ENCODE data around the gene HFE.
"Not testable (repeated sequence)": the region's sequence is repeated elsewhere in the genome, so short reads cannot be mapped to it uniquely, and the experiment has no call there.

Gene HFE

GRCh38 chr6:26052762-26053250, 34.4 kb upstream of the HFE start:
- H3K27me3 ChIP-seq (ENCODE audit: insufficient read depth, low read length); H3K4me3 ChIP-seq (ENCODE audit: low read length); H3K9me3 ChIP-seq (ENCODE audit: insufficient read depth, low read depth, low read length); H3K9ac ChIP-seq (ENCODE audit: low read depth, low read length); H3K36me3 ChIP-seq (ENCODE audit: insufficient read depth, low read length); H3K27ac ChIP-seq (ENCODE audit: low read depth, low read length): not testable (repeated sequence)
- H3K4me1 ChIP-seq (ENCODE audit: insufficient read depth, low read length) = peaks cover 29% of the 10 kb centered on the region
- 98% methylated on average over 18 of the region's 18 CpGs for WGBS

GRCh38 chr6:26053992-26054780, 33.0 kb upstream of the HFE start:
- Histone ChIP-seq H3K27ac (ENCODE audit: low read depth, low read length) (peak overlapping the region; percentile 97), H3K4me1 (ENCODE audit: insufficient read depth, low read length) (peaks cover 26% of the 10 kb centered on the region), H3K9me3 (ENCODE audit: insufficient read depth, low read depth, low read length) (no peaks in the 10 kb centered on the region), H3K36me3 (ENCODE audit: insufficient read depth, low read length) (no peaks in the 10 kb centered on the region), H3K4me3 (ENCODE audit: low read length) (peak overlapping the region; percentile 82), H3K27me3 (ENCODE audit: insufficient read depth, low read length) (no peaks in the 10 kb centered on the region), H3K9ac (ENCODE audit: low read depth, low read length) (peak overlapping the region; percentile 97)
- WGBS = 36% methylated on average over 6 of the region's 8 CpGs

DNA sequence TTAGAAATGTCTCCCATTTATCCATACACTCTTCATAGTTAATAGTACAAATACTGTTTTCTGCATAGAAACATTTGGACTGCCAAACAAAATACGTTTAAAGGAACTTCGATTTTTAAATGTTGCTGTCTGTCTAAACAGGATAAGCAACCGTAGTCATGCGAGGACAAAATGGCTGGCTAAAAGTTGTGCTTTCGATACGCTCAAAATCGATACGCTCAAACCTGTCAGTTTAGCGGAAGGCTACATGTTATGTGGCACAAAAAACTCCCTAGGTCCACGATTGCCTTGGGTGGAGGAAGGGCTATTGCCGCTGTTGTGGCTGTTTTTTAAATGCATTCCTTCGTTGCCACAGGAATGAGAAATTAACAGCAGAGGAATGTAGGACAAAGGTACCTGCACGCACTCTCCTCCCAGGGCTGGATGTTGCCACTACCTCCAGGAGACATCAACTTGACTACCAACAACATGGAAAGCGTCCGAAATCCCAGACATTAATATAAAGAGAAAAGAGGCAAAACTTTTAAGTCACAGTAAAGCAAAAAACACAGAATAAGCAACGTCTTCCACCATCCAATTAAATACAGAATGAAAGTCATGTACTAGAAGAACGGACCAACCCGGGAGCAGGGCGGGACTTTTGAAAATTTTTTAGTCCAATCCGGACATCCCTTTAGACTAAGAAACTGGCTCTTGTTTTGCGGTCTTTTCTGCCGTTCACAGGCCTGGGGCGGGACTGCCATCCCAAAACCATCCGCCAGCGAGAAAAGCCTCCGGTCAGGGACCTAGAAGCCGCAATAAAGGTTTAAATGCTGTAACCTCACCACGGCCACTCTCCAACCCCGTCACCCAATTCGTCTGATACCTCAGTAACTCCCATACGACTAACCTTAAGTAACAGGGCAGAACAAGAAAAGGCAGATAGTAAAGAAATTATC, 32.2 kb upstream of the HFE start:
- Histone ChIP-seq H3K4me1 (ENCODE audit: insufficient read depth, low read length) (peaks cover 26% of the 10 kb centered on the region), H3K9me3 (ENCODE audit: insufficient read depth, low read depth, low read length) (no peaks in the 10 kb centered on the region), H3K27ac (ENCODE audit: low read depth, low read length) (peak overlapping the region; percentile 97), H3K4me3 (ENCODE audit: low read length) (peak overlapping the region; percentile 82), H3K9ac (ENCODE audit: low read depth, low read length) (peak overlapping the region; percentile 97), H3K36me3 (ENCODE audit: insufficient read depth, low read length) (no peaks in the 10 kb centered on the region), H3K27me3 (ENCODE audit: insufficient read depth, low read length) (no peaks in the 10 kb centered on the region)
- under 1% methylated on average over 31 of the region's 31 CpGs for WGBS

DNA sequence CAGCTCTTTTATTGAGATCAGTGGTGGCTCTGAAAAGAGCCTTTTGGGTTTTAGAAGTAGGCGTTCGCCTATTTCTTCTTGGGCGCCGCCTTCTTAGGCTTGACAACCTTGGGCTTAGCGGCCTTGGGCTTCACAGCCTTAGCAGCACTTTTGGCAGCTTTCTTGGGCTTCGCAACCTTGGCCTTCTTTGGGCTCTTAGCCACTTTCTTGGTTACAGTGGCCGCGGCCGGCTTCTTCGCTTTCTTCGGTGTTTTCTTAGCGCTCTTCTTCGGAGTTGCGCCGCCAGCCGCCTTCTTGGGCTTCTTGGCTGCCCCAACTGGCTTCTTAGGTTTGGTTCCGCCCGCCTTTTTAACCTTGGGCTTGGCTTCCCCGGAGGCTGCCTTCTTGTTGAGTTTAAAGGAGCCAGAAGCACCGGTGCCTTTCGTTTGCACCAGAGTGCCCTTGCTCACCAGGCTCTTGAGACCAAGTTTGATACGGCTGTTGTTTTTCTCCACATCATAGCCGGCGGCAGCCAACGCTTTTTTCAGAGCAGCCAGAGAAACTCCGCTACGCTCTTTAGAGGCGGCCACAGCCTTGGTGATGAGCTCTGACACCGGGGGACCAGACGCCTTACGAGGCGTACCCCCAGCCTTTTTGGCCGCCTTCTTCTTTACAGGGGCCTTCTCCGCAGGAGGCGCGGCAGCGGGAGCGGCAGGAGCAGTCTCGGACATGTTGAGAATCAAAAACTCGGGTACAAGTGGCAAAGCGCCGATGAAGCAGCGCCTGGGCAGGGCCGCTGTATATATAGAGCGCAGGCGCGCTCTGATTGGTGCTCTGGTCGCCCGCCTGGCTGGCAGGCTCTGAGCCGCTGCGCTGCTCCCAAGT, 31.3 kb upstream of the HFE start:
- H3K27ac ChIP-seq (ENCODE audit: low read depth, low read length) = peak overlapping the region; percentile 97
- H3K9me3 ChIP-seq (ENCODE audit: insufficient read depth, low read depth, low read length) = no peaks in the 10 kb centered on the region
- no peaks in the 10 kb centered on the region for H3K27me3 ChIP-seq (ENCODE audit: insufficient read depth, low read length)
- H3K9ac ChIP-seq (ENCODE audit: low read depth, low read length) = peak overlapping the region; percentile 97
- peaks cover 26% of the 10 kb centered on the region for H3K4me1 ChIP-seq (ENCODE audit: insufficient read depth, low read length)
- H3K36me3 ChIP-seq (ENCODE audit: insufficient read depth, low read length) = no peaks in the 10 kb centered on the region
- H3K4me3 ChIP-seq (ENCODE audit: low read length) = peak overlapping the region; percentile 82
- WGBS = under 1% methylated on average over 51 of the region's 51 CpGs

DNA sequence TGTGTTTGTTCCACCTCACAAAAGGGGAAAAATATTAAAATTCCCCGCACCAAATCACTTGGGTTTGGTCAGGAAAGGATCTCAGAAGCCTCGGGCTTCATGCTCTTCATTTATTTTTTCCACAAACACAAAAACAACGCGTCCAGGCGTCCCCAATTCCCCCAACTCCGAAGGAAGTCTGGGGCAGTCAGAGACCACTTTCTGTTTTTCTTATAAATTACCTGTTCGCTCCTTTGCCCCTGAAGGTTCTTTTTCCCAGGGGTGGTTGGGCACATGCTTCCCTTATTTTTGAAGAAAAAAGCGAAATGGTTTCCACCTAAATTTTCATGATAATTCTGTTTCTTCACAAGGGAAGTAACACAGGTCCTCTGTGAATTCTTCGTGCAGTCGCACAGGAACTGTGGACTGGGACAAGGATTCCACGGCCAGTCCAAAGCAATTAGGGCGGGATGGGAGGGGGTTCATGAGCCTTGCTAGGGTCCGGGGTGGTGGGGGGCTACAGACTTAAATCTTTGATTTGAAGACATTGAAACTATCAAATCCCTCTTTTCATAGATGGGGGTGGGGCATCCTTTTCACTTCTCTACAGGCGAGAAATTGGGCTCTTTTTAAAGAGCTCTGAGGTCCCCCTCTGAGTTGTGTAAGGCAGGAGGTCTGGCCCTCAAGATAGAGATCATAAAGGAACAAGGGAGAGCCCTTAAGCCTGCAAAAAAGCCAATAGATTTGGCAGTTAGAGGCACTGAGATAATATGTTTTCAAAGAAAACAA, 30.5 kb upstream of the HFE start:
- H3K9me3 ChIP-seq (ENCODE audit: insufficient read depth, low read depth, low read length) = no peaks in the 10 kb centered on the region
- WGBS = 2% methylated on average over 13 of the region's 14 CpGs
- H3K4me3 ChIP-seq (ENCODE audit: low read length) = peak overlapping the region; percentile 82
- H3K4me1 ChIP-seq (ENCODE audit: insufficient read depth, low read length) = peaks cover 23% of the 10 kb centered on the region
- peak overlapping the region; percentile 97 for H3K9ac ChIP-seq (ENCODE audit: low read depth, low read length)
- no peaks in the 10 kb centered on the region for H3K36me3 ChIP-seq (ENCODE audit: insufficient read depth, low read length)
- H3K27me3 ChIP-seq (ENCODE audit: insufficient read depth, low read length) = no peaks in the 10 kb centered on the region
- peak overlapping the region; percentile 97 for H3K27ac ChIP-seq (ENCODE audit: low read depth, low read length)

- Histone ChIP-seq H3K27ac (ENCODE audit: low read depth, low read length) (no peak overlapping the region), H3K4me3 (ENCODE audit: low read length) (no peak overlapping the region), H3K36me3 (ENCODE audit: insufficient read depth, low read length) (no peaks in the 10 kb centered on the region), H3K9me3 (ENCODE audit: insufficient read depth, low read depth, low read length) (no peaks in the 10 kb centered on the region), H3K27me3 (ENCODE audit: insufficient read depth, low read length) (no peaks in the 10 kb centered on the region), H3K9ac (ENCODE audit: low read depth, low read length) (peak overlapping the region; percentile 97; the same call in 1 of the 2 replicates), H3K4me1 (ENCODE audit: insufficient read depth, low read length) (peaks cover 19% of the 10 kb centered on the region)
- WGBS = 96% methylated on average over 3 of the region's 3 CpGs
Observed at GRCh38 chr6:26057899-26058298, 29.3 kb upstream of the HFE start.

DNA sequence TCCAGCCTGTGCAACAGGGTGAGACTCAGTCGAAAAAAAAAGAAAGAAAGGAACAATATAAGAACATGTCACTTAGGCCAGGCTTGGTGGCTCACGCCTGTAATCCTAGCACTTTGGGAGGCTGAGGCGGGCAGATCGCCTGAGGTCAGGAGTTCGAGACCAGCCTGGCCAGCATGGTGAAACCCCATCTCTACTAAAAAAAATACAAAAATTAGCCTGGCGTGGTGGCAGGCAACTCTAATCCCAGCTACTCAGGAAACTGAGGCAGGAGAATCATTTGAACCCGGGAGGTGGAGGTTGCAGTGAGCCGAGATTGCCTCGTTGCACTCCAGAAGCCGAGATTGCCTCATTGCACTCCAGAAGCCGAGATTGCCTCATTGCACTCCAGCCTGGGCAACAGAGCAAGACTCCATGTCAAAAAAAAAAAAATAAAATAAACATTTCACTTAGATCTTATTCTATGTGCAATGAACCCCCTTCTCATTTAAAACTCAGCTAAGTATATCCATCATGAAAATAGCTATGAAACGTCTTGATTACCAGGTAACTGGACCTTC, 28.7 kb upstream of the HFE start:
- not testable (repeated sequence) for H3K27me3 ChIP-seq (ENCODE audit: insufficient read depth, low read length); H3K4me3 ChIP-seq (ENCODE audit: low read length); H3K36me3 ChIP-seq (ENCODE audit: insufficient read depth, low read length); H3K9me3 ChIP-seq (ENCODE audit: insufficient read depth, low read depth, low read length); H3K9ac ChIP-seq (ENCODE audit: low read depth, low read length); H3K27ac ChIP-seq (ENCODE audit: low read depth, low read length)
- peaks cover 19% of the 10 kb centered on the region for H3K4me1 ChIP-seq (ENCODE audit: insufficient read depth, low read length)
- WGBS = 97% methylated on average over 12 of the region's 12 CpGs

DNA sequence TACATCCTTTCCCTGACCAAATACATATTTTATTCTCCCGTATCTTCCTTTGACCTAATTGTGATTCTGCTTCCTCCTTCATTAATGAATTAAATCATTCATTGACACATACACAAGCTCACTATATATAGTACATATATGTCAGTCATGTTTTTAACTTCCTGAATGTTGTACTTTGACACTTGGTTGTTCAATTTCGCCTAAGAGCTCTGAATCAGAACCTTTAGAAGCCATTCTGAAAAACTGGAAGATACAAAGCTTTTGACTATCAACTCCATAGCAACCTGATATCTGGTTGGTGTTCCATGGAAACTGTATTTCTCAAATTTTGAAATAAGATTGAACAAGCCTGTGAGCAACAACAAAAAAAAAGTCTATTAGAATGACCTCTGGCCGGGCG, 27.3 kb upstream of the HFE start:
- no peaks in the 10 kb centered on the region for H3K27me3 ChIP-seq (ENCODE audit: insufficient read depth, low read length)
- WGBS = 93% methylated on average over 4 of the region's 4 CpGs
- H3K4me1 ChIP-seq (ENCODE audit: insufficient read depth, low read length) = peaks cover 11% of the 10 kb centered on the region
- H3K4me3 ChIP-seq (ENCODE audit: low read length) = no peak overlapping the region
- no peak overlapping the region for H3K27ac ChIP-seq (ENCODE audit: low read depth, low read length)
- no peaks in the 10 kb centered on the region for H3K9me3 ChIP-seq (ENCODE audit: insufficient read depth, low read depth, low read length)
- no peak overlapping the region for H3K9ac ChIP-seq (ENCODE audit: low read depth, low read length)
- H3K36me3 ChIP-seq (ENCODE audit: insufficient read depth, low read length) = no peaks in the 10 kb centered on the region

DNA sequence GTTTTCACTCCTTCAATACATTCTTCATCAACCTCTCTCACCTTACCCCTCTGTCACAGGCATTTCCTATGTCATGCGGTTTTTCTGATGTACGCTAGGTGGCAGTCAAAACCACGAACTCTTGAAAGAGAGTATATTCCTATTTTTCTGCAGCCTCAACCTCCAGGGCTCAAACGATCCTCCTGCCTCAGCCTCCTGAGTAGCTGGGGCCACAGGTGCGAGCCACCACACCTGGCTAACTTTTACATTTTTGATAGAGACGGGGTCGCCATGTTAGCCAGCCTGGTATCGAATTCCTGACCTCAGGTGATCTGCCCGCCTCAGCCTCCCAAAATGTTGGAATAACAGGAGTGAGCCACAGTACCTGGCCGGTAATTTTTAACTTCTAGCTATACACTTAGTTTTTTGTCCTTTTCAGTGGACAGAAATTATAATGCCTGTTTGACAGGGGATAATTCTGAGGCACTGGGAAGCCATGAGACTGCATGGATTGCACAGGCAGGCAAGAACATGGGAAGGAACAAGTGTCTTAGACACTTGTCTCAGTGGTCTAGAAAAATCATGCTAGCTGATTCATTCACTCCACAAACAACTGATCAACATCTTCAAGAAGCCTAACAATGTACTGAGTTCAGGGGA, 22.5 kb upstream of the HFE start:
- Histone ChIP-seq H3K27ac (ENCODE audit: low read depth, low read length) (no peak overlapping the region), H3K9me3 (ENCODE audit: insufficient read depth, low read depth, low read length) (no peaks in the 10 kb centered on the region), H3K27me3 (ENCODE audit: insufficient read depth, low read length) (no peaks in the 10 kb centered on the region), H3K4me1 (ENCODE audit: insufficient read depth, low read length) (no peaks in the 10 kb centered on the region; the same call in 1 of the 2 replicates), H3K36me3 (ENCODE audit: insufficient read depth, low read length) (no peaks in the 10 kb centered on the region), H3K4me3 (ENCODE audit: low read length) (no peak overlapping the region), H3K9ac (ENCODE audit: low read depth, low read length) (no peak overlapping the region)
- WGBS = 36% methylated on average over 10 of the region's 10 CpGs

Data from HUES64 (cell line).